Fibroblast of mammary gland (primary cell): ENCODE measurements around the gene PEAR1.

Experiments
- DNase-seq: peaks from one replicate; pipeline ENCODE4 v3.0.0-alpha.2; 2010; ENCODE audit warnings: low read depth
- H3K4me3 ChIP-seq: 2 replicates; pipeline ENCODE4 v1.5.1; 2011; ENCODE audit warnings: low read depth, mild to moderate bottlenecking, low read length, moderate library complexity; ENCODE audit not compliant: control insufficient read depth
- CTCF ChIP-seq: conservative IDR thresholded peaks from 2 replicates; pipeline ENCODE4 v1.5.1; 2011; ENCODE audit warnings: low read depth, low read length, inconsistent platforms; ENCODE audit not compliant: control insufficient read depth, insufficient read depth

PEAR1 gene

GRCh38 chr1:156893048-156893953 lies at the start of gene PEAR1:
Gene PEAR1, plus strand, starts transcription at chr1:156893718. Its CDS starts 10,209 bp downstream, at chr1:156903927.
- no peak for TF ChIP-seq CTCF
- H3K4me3 ChIP-seq: peak within 1 kb of the TSS; percentile 51
- no peak for DNase-seq

GRCh38 chr1:156844102-156844501 lies 49.4 kb upstream of the PEAR1 start:
- no peak for TF ChIP-seq CTCF
- no peak for DNase-seq
- no peak overlapping the region for H3K4me3 ChIP-seq

- TF ChIP-seq CTCF: no peak
Observed at GRCh38 chr1:156844638-156845037, 48.9 kb upstream of the PEAR1 start.

GRCh38 chr1:156845055-156845952 lies 48.2 kb upstream of the PEAR1 start:
- no peak for DNase-seq
- H3K4me3 ChIP-seq: no peak overlapping the region
- TF ChIP-seq CTCF: no peak

More at GRCh38 chr1:156844638-156845037, 48.9 kb upstream of the PEAR1 start:
- DNase-seq: no peak
- H3K4me3 ChIP-seq: no peak overlapping the region

- no peak for TF ChIP-seq CTCF
- no peak for DNase-seq
- no peak overlapping the region for H3K4me3 ChIP-seq
Observed at GRCh38 chr1:156845953-156846545, 47.5 kb upstream of the PEAR1 start.

GRCh38 chr1:156846643-156847042 lies 46.9 kb upstream of the PEAR1 start:
- no peak overlapping the region for H3K4me3 ChIP-seq
- no peak for TF ChIP-seq CTCF
- no peak for DNase-seq
